ENCODE measurements around the gene KCTD18.

DNA sequence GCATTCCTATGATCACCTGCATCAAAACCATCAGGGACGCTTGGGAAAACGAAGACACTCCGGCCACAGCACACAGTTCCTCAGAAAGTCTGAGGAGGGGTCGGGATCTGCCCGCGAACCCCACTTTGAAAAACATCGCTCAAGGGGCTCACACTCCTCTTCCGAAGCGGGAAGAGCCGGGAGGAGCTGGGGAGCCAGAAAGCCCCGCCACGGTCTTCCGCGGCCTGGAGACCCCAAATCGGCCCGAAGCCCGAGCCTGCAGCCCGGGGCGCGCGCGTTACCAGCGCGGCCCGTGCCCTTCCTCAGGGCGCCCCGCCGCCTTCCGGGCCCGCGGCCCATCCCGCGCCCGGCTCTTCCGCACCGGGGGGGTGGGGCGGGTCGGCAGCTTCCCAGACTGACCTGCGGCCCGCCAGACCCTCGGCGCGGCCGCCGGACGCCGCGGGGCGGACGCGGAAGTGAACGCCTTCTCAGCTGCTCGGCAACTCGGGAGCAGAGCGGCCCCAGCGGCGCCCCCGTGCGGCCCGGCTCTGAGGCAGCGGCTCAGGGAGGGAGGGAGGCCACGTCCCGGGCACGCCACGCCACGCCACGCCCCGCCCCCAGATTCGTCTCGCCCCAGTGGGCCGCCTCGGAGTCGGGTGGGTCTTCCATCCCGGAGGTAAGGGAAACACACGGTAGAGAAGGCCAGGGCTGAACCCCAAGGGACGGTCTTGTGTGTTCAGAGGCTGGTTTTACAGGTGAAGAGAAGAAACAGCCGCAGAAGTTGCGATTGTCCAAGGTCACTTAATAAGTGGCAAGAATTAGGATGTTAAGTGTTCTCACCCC, at the start of gene KCTD18:
- TF ChIP-seq, protein P1, sequence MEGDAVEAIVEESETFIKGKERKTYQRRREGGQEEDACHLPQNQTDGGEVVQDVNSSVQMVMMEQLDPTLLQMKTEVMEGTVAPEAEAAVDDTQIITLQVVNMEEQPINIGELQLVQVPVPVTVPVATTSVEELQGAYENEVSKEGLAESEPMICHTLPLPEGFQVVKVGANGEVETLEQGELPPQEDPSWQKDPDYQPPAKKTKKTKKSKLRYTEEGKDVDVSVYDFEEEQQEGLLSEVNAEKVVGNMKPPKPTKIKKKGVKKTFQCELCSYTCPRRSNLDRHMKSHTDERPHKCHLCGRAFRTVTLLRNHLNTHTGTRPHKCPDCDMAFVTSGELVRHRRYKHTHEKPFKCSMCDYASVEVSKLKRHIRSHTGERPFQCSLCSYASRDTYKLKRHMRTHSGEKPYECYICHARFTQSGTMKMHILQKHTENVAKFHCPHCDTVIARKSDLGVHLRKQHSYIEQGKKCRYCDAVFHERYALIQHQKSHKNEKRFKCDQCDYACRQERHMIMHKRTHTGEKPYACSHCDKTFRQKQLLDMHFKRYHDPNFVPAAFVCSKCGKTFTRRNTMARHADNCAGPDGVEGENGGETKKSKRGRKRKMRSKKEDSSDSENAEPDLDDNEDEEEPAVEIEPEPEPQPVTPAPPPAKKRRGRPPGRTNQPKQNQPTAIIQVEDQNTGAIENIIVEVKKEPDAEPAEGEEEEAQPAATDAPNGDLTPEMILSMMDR (IDR thresholded peaks at IDR 0.05 in 8 of 11, conservative IDR thresholded peaks at IDR 0.05 in 3 of 11), result peak; percentile 57 to 97 (median 90)
- TF ChIP-seq POLR2A (IDR thresholded peaks at IDR 0.05) (peak in 1 of 3 donors; percentile 82), POLR2AphosphoS5 (IDR thresholded peaks at IDR 0.05) (peak; percentile 90 to 93 (median 91))
